ENCODE measurements around the gene PDE6B.
"Not testable (repeated sequence)": the region's sequence is repeated elsewhere in the genome, so short reads cannot be mapped to it uniquely, and the experiment has no call there.

Gene PDE6B

GRCh38 chr4:683247-683897 is 58.0 kb downstream of the PDE6B start:
- DNase-seq (ENCODE audit: low spot score) = no peak

GRCh38 chr4:683982-684622 is 58.7 kb downstream of the PDE6B start:
- no peak for DNase-seq (ENCODE audit: low spot score)

DNA sequence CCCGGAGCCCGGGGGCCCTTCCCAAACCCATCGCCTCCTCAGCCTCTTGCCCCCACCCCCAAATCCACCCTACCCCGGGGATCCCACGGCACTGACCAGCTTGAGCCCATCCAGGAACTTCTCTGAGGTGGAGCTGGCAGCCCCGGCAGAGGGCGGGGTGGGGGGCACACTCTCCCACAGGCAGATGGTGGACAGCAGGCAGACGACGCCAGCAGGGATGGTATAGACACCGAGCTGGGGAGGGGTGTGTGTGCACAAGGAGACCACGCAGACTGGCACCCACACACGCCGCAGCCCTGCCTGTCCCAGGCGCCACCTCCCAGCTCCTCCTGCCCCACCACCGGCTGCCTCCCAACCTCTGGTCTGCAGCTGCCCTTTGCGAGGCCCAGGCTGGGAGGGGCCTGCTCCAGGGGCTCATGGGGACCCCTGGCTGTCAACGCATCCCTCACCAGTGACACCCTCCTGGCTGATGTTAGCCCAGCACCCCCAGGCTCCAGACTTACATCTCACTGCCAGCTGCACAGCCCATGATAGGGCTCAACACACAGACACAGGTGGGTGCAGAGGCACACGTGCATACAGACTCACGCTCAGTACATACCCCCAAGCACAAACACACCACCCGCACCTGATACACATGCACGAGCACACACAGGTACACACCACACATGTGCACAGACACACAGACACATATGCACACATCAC is 59.4 kb downstream of the PDE6B start:
- DNase-seq (ENCODE audit: low spot score) = no peak

GRCh38 chr4:685679-686412 is 60.5 kb downstream of the PDE6B start:
- no peak for DNase-seq (ENCODE audit: low spot score)

DNA sequence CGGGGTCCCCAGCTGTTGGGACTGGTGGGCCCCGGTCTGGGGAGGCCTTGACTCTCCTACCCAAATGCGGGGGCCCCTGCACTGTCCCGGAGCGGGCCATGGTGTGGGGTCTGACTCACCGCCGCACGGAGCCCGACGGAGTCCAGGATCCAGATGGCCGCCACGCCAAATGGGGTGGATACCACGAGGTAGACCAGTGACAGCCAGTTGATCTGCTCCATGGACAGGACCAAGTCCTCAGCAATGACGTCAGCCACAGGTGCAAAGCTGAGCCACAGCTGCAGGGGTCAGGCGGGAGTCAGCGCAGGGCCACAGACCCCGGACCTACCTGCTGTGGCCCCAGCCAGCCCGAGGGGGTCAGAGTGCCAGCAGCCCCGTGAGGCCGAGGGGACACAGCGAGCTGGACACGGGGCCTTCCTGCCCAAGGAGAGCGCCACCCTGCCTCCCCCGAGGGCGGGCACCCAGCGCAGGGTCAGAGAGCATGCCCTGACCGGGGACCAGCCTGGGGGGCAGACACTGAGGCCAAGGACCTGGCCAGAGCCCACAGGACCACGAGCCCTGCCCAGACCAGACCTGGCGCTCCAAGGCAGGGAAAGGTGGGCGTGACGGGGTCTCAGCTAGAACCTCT is 61.2 kb downstream of the PDE6B start:
- DNase-seq (ENCODE audit: low spot score) = no peak

DNA sequence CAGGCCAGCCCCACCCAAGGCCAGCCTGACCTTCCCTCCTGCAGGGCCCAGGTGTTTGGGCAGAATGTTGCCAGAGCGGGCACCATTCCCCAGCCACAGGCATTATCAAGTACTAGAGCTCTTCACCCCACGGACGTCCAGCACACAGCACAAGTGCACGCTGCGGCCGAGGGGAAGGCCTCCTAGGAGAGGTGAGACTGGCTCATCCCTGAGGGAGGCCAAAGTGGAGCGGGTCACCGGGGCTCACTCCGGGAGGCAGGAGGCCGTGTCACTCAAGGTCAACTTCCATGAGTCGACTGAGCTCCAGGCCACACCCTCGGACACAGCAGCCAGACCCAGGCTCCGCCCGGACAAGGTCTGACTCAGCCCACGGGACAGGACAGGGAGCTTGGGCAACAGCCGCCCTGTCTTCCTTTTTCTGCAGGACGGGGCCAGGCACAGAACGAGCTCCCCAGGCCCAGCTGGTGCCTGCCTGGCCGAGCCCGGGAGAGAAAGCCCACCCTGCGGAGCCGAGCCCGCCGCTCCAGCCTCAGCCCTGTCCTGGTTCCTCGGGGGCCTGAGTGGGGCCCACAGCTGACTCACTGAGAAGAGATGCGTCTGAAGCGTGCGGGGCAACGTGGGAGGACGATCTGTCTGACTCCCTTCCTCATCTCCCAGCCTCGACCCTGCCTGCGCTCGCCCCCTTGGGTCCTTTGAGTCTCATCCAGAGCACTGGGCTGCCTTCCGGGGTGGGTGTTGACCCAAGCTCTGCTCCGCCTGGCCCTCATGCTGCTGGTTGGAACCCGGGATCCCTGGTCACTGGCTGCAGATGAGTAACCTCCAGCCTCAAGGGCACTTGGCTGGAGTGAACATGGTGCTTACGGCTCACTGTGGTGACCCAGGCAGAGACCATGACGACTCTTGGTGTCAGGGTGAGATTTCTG is 61.9 kb downstream of the PDE6B start:
- DNase-seq (ENCODE audit: low spot score) = no peak

GRCh38 chr4:687971-688853 is 62.8 kb downstream of the PDE6B start:
- DNase-seq (ENCODE audit: low spot score) = no peak

DNA sequence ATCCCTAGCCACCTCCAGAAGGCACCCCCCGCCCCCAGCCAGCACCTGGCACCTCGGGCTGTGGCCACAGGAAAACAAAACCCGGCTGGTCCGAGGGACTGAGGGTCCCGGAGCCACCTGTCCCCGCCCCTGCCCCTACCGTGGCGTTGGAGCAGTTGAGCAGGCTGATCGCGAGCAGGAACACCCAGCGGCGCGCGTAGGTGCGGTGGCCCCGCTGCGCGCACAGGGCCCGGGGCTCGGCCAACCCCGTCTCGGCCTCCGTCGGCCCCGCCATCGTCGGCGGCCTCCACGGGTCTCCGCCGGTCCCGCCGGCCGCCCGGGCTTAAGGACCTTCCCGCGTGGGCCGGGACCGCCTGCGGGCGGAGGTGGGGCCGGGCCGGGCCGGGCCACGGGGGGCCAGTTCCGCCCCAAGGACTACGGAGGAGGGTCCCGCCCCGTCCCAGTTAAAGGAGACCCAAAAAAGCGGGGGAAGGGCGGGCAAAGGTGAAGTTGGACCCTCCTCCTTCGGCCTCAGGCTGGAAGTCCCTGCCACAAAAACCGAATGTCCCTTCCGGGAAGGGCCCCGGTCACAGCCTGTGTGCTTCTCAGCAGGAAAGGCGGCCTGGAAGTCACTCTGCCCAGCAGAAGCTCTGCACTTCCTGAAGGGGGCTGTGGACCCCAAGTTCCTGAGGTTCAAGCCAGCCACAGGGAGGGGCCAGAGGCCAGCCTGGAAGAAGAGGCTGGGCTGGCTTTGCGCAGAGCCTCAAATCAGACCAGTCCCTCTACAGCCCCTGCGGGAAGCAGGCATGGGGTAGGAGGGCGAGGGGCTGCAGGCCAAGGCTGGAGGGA is 63.7 kb downstream of the PDE6B start, which contains the start of gene SLC49A3:
Gene SLC49A3, minus strand, starts transcription at position 298 of the 828 bp plus-strand sequence. Its CDS starts 24 bp downstream, at position 274.
- DNase-seq (ENCODE audit: low spot score) = no peak

GRCh38 chr4:689723-690122 is 64.3 kb downstream of the PDE6B start:
- no peak for DNase-seq (ENCODE audit: low spot score)

- no peak for DNase-seq (ENCODE audit: low spot score)
These were observed 67.6 kb downstream of the PDE6B start for GRCh38 chr4:692771-693554.

DNA sequence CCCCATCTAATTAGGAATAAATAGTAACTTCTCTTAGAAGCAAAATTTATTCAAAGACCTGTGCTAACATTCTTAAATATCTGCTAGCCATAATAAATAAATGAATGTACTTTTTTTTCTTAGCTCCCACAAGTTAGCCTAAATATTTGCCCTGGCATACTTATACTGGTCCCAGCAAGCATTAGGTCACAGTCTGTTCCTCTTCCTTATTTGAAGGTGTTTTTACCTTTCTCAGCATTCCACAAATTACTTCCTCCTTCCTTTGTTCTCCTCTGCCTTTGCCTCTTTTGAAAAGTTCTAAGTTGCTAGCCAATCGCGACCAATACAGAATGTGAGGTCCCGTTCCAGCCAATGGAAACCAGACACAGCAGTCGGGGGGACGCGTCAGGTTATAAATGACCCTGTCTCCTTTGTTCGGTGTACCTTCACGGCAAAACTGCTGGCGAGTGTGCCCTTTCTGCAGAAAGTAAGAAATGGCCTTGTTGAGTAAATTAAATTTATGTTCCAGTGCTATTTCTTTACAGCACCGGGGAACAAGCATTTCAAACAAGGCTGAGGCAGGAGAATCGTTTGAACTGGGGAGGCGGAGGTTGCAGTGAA is 69.1 kb downstream of the PDE6B start:
- DNase-seq (ENCODE audit: low spot score) = not testable (repeated sequence)

DNA sequence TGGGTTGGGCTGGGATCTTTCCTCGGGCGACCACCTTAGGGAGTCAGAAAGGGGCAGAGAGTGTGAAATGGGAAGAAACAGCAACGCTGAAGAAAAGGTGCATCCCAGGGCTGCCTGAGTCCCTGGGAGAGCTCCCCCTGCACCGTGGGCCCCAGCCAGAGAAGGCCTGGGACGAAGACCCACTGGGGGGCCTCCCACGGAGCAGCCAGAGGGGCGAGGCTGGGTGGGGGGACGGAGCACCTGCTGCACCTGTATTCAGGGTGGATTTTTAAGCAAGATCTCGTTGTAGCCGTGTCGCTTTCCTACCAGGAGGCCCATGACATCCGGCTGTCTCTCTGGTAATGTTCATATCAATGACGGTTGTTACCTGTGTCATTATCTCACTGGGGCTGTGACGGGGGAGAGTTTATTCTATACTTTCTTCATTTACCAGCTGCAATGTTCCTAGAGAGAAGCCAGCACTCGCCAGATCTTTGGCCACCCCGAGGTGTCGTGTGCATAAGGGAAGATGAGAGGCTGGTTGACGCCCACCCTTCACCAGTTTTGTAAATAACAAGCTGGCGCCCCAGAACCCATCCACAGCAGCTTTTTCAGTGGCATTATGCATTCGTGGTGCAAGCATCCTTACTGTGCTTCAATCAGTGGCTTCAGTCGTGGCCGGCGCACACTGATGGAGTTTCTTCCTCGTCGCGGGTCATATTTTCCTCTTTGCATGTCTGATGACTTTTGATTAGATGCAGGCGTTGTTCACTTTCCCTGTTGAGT is 74.6 kb downstream of the PDE6B start:
- no peak for DNase-seq (ENCODE audit: low spot score)

DNA sequence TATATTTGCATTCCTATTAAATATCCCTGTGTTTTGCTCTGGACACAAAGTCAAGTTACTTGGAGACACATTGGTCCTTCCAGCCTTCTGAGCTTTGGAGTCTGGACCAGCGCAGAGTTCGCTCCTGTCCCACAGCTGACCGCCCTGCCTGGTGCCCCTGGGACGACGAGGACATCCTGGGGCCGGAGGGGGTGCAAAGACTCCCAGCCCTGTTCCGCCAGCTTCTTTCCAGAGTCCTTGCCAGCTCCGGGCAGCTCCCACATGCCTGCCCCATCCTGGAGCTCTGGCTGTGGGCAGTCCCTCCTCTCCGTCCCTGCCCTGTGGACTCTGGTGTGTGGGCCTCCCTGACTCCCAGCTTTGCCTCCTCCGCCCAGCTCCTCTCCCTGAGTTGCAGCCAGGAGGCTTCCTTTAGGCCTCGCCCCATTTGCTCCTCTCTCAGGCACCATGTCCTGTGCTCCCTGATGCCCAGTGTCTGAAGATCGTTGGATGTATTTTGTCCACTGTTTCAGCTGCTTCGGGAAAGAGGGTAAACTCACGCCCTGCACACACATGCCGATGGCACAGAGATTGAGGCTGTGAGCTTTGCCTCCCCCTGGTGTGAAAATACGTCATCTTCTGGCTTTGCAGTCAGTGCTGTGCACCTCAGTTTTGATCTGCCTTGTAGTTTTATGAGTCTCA is 75.4 kb downstream of the PDE6B start:
- DNase-seq (ENCODE audit: low spot score) = no peak

DNA sequence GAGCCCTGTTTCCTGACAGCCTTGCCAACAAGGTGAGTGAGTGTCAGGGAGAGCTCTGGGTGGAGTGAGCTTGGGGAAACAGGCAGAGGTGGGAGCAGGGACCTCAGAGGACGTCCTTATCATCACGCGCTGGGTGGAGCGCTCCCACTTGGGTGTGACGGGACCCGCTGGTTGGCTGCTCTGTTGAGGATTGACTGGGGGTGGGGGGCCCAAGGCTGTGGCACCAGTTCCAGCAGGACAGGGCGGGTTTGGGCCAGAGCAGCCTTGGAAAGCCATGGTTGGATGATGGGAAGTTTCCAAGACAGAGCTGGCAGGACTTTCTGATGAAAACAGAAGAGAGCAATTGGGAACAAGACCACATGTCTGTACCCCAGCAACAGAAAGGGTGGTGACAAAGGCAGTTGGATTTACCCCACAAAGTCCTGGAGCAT is 77.3 kb downstream of the PDE6B start:
- DNase-seq (ENCODE audit: low spot score) = no peak

GRCh38 chr4:703336-704197 is 78.2 kb downstream of the PDE6B start:
- DNase-seq (ENCODE audit: low spot score) = no peak
